Fibroblast of skin of right biceps (primary cell): ENCODE results near the gene RCN1.
"Not testable (repeated sequence)": the region's sequence is repeated elsewhere in the genome, so short reads cannot be mapped to it uniquely, and the experiment has no call there.

Experiments
- DNase-seq: peaks from one replicate; pipeline ENCODE4 v3.0.0-alpha.2; 2013

Gene RCN1

DNA sequence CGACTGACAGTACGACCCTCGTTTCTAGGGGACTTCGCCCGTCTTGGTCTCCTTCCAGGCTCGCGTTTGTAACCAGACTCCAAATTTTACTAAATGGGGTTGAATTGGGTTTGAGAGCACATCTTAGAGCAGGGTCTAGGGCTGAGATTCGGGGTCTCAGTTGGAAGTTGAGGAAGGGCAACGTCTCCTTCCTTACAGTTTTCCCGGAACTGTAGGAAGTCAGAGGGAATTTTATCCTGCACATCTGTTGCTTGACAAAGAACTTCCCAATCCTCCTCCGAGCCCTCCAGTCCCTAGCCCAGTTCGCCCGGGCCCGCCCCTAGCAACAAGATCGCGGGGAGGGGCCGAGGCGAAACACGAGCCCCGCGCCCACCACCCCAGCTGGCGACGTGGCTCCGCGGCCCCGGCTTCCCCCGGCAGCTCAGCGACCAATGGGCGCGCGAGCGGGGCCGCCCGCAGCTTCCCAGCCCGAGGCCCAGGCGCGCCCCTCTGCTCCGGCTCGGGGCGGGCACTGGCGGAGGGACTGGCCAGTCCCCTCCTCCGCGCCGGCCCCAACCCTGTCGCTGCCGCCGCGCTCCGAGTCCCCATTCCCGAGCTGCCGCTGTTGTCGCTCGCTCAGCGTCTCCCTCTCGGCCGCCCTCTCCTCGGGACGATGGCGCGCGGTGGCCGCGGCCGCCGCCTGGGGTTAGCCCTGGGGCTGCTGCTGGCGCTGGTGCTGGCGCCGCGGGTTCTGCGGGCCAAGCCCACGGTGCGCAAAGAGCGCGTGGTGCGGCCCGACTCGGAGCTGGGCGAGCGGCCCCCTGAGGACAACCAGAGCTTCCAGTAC lies at the start of gene RCN1:
Gene RCN1, plus strand, starts transcription at position 530 of the 826 bp plus-strand sequence. Its CDS starts 123 bp downstream, at position 653.
- peak; percentile 93 for DNase-seq

DNA sequence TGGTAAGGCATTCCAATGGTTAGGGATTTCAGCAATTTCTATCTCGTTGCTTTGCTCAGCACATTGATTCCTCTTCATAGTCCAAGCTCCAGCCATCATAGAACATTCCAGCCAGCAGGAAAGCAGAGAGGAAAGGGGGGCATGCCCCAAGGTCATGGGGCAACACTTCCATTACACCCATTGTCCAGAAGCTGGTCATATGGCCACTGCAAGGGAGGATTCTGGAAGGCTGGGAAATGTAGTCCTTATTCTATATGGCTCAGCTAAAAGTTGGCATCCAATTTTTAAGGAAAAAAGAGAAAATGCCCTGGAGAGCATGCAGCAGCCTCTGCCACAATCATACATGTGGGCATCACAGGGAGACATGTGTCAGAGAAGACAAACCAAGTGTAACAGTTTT lies 47.1 kb upstream of the RCN1 start:
- DNase-seq: no peak

DNA sequence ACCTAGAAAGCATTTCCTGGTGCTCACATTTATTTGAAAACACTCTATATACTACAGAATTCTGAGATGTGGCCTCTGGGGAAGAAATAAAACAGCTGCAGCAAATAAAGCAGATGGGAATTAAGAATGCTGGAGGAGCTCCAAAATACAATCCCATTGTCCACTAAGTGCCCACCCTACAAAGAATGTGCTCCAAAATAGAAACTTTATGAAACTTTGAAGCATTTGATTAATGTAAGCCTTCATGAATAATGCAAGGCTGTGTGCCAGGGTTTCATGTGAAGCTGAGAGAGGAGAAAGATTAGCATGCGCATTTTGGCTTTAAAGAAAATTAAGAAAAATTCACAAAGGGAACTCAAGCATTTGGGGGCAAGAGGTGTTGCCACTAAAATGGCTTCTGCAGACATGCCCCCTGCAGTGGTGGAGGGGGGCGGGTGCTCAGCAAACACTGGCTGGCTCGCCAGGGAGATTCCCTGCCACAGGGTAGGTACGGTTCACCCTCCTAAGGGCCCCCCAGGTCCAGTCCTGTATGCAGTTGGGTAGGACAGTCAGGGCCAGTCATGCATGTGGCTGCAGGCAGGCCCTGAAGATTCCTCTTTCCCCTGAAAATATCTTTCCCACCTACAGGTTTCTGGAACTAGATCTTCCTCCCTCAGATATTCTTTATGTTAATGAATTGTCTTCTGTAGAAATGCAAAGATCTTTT lies 46.6 kb upstream of the RCN1 start:
- DNase-seq: peak; percentile 9

DNA sequence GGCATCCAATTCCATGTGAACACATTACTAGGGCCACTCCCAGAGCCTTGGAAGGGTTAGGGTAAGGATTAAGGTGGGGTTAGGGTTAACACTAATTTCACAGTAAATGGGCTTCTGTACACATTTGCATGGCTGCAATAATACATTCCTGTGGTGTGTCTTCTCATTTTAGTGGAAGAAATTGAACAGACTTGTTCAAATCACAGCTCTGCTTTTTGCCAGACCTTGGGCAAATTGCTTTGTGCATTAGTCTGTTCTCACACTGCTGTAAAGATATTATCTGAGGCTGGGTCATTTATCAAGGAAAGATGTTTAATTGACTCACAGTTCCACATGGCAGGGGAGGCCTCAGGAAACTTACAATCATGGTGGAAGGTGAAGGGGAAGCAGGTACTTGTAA lies 45.4 kb upstream of the RCN1 start:
- DNase-seq: no peak

DNA sequence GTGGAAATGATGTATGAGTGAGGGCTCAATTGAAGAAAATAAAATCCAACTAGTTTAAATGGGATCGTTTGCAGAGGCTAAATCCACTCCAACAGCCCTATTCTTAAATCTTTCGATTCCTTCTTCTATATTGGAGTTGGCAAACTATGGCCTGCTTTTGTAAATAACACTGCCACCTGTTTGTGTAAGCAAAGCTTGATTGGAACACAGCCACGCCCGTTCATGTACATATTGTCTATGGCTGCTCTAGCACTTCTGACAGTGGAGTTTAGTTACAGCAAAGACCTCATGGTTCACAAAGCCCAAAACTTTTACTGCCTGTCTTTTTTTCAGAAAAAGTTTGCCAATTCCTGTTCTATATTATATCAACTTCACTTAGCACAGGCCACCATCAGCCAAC lies 40.6 kb upstream of the RCN1 start:
- no peak for DNase-seq

DNA sequence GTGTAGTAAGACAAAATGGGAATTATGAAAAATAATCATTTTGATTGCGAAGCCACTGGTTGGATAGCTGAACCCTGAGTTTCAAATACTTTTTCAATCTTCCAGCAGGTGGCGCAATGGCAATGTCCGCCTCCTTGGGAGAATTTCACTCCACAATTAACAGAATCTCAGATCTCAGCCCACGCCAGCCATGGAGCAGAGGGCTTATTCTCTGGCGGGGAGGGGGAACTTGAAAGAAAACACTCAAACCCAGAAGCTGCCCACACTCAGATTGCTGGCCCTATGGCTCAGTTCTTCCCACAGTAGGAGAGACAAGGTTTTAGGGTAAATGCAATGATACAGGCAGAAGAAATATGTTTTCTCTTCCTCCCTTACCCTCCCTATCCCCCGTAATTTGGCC lies 38.7 kb upstream of the RCN1 start:
- DNase-seq: peak; percentile 60

DNA sequence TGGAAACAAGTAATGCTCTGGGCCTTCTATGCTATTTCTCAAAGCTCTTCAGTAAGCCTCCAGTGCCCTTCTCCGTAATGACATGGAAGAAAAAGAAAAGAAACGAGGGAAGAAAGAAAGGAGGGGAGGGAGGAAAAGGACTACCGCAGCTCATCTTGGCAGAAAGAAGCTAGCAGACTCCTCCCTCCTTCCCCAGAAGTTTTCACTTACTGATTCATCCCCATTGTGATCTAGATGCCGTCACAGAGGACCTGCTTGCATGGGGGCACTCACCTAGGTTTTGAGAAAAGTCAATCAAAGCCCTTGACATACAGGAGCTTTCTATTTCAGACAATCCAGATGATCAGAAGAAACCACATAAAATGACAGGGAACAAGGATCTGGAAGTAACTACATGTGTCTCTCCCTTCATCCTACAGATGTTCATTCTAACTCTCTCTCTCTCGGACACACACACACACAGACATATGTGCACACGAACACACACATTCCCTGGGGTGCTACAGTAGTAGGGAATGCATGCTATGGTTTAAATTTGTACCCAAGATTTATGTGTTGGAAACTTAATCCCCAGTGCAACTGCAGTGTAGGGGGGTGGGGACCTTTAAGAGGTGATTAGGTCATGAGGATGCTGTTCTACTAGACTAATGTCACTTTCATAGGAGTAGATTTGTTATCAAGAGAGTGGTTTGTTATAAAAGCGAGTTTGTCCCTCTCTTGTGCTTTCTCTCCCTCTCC lies 37.6 kb upstream of the RCN1 start:
- peak; percentile 56 for DNase-seq

DNA sequence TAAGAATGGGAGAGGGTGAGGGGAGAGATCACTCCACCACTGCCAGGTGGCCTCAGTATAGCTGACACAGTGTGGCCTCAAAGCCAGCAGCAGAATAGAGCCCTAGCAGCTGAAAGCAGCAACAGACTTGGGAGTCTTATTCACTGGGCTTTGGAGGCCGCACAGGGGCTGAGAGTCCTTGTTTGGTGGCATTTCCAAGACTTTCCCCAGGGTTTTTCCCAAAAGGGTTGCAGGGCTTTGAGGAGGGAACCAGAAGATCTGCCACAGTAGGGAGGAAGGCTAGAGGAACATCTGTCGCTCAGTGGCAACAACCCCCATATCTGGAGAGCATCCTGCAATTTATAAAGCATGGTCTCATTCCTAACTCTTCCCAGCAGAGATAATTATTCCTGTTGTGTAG lies 35.0 kb upstream of the RCN1 start:
- DNase-seq: no peak

DNA sequence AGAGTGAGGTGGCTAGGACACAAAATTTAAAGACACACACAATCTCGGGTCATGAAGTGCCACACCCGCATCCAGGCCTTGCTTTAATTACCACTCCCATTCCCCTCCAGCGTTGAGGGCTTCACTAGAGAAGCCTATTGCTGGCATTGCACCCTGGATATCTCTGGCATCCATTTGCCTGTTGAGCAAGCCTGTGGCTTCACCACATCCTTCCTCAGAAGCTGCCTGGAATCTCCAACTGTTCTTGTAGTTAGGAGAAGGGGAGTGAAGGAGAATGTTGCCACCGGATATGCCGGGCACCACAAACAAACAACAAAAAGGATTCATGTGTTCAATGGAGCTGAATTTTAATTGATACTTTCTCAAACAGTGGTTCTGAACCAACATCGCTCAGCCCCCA lies 34.4 kb upstream of the RCN1 start:
- peak; percentile 76 for DNase-seq

DNA sequence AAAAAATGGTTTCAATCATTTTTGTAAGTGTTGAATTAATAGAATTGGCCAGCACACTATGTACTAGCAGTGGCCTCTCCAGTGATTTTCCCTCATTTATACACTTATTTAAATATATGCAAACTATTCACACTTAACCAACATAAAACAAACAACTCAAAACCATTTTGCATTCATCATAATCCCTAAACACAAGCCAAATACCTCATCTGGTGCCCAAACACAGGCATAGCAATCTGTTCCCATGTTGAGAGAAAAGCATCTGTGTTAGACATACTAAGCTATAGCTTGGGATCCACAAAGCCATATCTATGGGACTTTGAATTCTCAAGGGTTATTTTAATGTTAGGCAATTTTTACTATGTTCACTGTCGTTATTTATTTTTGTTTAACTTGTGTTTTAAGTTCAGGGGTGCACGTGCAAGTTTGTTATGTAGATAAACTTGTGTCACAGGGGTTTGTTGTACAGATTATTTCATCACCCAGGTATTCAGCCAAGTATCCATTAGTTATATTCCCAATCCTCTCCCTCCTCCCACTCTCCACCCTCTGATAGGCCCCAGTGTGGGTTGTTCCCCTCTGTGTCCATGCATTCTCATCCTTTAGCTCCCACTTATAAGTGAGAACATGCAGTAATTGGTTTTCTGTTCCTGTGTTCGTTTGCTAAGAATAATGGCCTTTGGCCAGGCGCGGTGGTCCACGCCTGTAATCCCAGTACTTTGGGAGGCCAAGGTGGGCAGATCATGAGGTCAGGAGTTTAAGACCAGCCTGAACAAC lies 31.0 kb upstream of the RCN1 start:
- no peak for DNase-seq

DNA sequence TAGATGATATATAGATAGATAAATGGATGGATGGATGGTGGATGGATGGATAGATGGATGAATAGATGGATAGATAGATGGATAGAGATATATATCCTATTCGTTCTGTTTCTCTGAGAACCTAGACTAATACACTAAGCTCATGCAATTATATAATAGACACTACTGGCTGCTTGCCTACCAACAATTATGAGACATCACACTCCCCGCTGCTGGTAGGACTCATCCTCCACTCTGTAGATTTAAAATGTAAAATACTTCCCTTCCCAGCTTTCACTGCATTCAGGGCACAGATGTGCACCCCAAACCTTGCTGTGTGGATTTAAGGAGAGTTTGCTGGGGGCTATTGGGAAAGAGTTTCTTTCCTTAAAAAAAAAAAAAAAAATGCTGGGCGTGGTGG lies 28.3 kb upstream of the RCN1 start:
- DNase-seq: no peak

DNA sequence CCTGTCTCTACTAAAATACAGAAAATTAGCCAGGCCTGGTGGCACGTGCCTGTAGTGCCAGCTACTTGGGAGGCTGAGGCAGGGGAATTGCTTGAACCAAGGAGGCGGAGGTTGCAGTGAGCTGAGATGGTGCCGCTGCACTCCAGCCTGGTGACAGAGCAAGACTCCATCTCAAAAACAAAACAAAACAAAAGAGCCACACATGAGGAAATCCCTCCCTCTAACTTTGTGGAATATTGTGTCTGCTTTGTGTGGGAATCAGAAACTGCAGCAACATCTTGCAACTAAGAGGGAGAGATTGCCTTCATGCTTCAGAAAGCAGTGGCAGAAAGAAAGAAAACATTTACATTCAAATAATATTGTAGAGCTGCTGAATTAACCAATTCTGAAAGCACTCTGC lies 27.8 kb upstream of the RCN1 start:
- DNase-seq: not testable (repeated sequence)

DNA sequence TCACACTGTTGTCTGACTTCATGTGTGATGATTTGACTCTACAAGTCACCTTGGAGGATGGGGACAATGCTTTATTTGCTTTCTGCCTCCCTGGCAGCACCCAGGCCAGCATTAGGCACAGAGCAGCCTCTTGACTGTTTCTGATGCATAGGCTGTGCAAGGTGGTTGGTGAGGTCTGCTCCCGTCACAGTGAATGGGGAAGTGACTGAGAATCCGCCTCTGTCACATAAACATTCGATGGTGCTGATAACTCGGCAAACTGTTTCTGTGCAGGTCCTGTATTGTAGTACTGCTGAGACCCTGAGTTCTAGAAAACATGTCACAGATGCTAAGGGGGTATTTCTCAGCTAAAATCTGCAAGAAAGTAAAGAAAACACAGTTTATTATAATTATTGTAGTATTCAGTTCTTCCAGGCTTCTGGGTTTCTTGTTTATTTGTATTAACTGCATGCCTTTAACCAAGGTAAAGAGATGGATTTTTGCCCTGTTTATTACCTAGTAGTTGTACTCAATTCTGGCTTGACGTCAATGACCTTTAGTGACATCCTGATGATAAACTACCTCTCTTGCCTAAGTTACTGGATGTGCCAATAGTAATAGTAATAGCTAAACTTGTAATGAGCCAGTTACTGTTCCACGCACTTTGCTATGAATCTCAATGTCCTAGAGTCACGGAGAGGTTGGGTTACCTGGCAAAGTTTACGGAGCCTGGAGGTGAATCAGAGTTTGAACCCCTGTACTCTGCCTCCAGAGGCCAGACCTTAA lies 24.8 kb upstream of the RCN1 start:
- DNase-seq: no peak

DNA sequence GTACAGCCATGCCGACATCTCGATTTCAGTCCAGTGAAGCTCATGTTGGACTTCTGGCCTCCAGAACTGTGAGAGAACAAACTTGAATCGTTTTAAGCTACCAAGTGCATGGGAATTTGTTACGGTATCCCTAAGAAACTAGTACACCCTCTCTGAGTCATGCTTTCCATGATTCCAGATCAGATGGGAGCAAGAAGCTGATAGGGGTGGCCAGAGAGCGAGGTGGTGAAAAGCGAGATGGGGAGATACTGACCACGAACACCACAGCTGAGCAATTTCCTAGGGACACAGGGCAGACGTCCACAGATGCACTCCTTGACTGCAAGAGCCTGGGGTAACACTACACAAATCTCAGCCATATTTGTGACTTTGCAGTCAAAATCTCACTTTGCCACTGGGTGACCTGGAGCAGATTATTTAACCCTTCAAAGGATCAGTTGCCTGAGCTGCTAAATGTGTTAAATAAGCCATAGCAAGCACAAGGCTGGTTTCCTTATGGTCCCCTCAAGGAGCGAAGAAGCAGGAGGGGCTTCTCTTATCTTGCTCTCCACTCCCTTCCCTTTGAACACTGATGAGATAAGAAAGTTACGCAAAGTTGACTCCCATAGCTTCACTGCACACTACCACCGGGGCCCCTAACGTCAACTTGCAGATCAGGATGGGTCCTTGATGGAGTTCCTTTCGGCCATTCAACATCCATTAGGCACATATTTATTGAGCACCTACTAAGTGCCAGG lies 22.6 kb upstream of the RCN1 start:
- peak; percentile 55 for DNase-seq

DNA sequence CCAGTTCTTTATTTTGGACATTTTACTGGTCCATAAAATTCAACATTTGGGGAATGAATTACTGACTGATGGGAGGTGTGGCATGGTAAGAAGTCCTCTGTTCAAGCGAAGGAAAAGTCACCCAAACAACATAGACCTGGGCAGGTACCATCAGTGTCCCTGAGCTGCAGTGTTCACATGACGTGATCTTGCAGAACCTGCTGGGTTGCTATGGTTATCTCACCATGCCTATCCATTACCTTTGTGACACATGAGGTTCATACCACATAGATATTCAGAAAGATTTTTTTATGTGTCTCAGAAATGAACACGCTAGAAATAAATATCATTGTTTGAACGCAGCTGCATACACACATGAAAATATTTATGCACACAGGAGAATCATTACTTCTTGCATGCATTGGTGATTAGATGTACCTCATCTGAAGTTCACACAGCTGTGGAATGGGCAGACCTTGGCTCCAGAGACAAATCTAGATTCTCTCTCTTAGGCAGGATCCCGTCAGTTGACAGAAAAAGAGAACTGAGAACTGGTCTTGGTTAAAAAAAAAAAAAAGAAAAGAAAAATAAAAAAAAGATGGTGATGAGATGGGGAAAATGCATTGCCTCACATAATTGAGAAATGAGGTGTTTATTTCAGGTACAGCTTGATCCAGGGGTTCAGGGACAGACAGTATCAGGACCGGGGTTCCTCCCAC lies 21.4 kb upstream of the RCN1 start:
- no peak for DNase-seq

DNA sequence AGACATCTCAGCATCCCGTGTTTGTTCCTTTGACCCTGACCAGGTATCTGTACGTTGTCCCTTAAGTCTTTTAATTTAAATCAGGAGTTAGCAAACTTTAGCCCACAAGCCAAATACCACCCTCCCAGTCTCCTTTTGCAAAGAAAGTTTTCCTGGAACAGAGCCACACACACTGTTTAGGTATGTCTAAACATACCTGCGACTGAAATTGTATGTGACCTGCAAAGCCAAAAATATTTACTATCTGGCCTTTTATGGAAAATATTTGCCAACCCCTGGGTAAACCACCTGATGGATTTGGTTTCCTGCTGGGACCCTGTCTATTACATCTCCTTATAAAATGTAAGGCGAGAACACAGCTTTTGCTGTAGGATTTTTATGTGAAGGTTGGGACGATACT lies 20.2 kb upstream of the RCN1 start:
- DNase-seq: no peak

DNA sequence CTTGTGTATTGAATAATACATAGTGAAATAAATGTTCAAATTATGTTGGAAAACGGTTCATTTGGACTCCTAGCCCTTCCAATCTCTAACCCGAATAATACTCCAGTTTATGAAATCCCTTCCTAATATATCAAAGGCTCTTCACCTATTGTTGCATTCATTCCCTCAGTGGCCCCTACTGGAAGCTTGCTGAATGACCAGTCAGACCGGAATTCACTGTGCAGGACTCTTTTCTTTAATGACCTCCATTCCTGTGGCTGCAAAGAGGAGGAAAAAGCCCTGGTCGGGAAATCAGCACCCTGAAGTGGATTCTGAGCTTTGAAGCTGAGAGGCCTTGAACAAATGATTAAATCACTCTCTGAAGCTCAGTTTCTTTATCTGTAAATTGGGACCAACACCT lies 19.1 kb upstream of the RCN1 start:
- DNase-seq: peak; percentile 77

DNA sequence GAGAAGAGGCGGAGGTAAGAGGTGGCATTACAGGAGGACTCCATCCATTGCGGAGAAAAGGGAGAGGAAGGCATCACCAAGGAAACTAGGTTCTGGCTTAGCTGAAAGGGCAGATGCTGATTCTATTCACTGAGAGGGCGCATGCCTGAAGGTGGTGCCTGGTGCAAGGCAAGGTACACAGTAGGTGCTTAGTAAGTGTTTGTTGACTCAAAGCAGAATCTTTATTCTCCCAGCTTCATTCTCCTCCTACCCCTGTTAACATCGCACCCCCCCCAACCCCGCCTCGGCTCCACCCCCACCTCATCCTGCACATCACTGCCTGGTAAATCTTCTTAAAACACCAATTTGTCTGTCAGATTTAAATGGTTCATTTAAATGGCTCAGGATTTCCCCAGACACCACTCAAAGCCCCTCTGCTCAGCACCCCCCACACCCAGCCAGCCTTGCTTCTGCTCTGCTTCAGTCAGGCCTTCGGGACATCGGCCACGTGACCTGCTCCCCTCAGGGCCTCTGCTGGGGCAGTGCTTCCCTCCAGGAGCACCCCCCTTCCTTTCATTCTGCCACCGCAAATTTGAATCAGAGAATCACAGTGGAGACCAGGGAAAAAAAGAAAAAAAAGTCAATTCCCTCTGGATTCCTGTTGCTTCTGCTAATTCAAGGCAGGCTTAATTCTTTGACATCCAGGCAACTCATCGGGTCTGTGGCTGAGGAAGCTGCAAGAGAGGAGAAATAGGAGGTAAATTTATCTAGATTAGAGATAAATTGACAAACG lies 17.8 kb upstream of the RCN1 start:
- peak; percentile 72 for DNase-seq

DNA sequence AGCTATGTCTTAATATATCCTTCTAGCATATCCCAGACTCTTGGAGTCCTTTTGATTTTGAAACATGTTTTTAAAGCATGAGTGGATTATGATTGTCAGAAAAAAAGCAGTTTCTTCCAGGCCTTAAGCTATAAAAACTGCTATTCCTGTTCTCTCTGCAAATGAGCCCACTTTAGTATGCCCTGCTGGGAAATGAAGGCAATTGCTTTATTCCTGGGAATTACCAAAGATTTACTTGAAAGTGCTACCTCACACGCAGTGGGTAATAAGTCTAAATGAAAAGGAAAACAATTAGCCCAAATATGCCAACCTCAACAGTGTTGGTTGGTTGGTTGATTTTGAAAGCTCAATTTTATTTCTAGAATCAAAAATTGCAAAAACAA lies 17.2 kb upstream of the RCN1 start:
- no peak for DNase-seq

DNA sequence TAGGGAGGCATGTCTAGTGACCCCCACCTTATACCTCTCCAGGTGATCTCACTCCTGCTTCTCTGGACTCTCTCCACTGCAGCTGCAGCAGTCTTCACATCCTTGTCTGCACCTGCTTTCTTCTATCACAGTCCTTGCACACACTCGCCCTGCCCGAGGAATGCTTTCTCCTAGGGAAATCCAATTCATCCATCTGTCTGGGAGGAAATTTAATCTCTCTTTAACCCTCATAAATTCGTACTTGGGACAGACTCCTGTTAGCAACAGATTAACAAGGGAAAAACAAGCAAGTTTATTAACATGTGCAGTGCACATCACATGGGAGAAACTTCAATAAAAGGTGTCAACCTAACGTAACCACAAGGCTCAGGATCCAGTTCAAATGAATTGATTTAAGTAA lies 11.3 kb upstream of the RCN1 start:
- no peak for DNase-seq
